ENCODE results near the gene GOLGA8B.
A peak's percentile ranks its signal among the peaks of the same experiment; 100 is the strongest.

GOLGA8B gene

DNA sequence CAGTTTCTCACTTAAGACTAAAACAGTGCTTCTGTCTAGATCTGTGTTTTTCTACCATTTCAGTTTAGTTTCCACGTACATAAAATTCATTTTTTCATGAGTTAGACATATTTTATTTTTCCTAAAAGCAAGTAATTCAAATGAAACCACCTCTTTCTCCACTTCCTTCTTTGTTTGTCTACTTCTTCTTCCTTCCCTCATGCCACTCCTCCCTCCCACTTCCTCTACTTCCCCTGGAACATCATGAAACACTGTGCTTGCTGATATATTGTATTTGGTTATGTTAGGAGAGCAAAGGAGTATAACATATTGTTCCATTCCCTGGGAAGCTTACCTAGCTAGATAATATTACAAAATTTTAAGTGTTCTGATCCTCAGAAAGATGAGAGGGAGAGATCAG, 36.7 kb upstream of the GOLGA8B start:
- Histone ChIP-seq H3K4me3 (ENCODE audit: low read depth, low read length) (no peak overlapping the region), H3K27me3 (replicated peaks) (no peaks in the 10 kb centered on the region), H3K27ac (no peak overlapping the region), H3K36me3 (replicated peaks) (no peaks in the 10 kb centered on the region)
- in situ Hi-C loops (cut with HindIII; ENCODE audit: low pct_ligation_motif_present, low sequenced_read_pairs) = no loop called here
- TF ChIP-seq, protein P1, sequence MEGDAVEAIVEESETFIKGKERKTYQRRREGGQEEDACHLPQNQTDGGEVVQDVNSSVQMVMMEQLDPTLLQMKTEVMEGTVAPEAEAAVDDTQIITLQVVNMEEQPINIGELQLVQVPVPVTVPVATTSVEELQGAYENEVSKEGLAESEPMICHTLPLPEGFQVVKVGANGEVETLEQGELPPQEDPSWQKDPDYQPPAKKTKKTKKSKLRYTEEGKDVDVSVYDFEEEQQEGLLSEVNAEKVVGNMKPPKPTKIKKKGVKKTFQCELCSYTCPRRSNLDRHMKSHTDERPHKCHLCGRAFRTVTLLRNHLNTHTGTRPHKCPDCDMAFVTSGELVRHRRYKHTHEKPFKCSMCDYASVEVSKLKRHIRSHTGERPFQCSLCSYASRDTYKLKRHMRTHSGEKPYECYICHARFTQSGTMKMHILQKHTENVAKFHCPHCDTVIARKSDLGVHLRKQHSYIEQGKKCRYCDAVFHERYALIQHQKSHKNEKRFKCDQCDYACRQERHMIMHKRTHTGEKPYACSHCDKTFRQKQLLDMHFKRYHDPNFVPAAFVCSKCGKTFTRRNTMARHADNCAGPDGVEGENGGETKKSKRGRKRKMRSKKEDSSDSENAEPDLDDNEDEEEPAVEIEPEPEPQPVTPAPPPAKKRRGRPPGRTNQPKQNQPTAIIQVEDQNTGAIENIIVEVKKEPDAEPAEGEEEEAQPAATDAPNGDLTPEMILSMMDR (IDR thresholded peaks at IDR 0.05; ENCODE audit: low read depth, low read length, missing control alignments) = no peak
- DNase-seq = no peak

DNA sequence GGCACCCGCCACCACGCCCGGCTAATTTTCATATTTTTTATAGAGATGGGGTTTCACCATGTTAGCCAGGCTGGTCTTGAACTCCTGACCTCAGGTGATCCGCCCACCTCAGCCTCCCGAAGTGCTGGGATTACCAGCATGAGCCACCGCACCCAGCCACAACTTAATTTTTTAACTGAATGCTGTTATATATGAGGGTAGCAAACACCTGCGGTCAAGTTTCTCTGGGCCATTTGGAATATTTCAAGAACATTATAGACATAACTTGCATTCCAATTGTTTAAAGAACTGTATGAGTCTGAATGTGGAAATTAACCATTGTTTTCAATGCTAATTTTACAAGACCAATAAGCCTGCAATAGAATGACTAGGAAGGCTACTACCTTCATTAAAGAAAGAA, 35.7 kb upstream of the GOLGA8B start:
- in situ Hi-C loops (cut with HindIII; ENCODE audit: low pct_ligation_motif_present, low sequenced_read_pairs) = no loop called here
- Histone ChIP-seq H3K36me3 (replicated peaks) (no peaks in the 10 kb centered on the region), H3K27me3 (replicated peaks) (no peaks in the 10 kb centered on the region), H3K4me3 (ENCODE audit: low read depth, low read length) (no peak overlapping the region), H3K27ac (no peak overlapping the region)
- TF ChIP-seq, protein P1 (IDR thresholded peaks at IDR 0.05; ENCODE audit: low read depth, low read length, missing control alignments) = no peak
- no peak for DNase-seq

DNA sequence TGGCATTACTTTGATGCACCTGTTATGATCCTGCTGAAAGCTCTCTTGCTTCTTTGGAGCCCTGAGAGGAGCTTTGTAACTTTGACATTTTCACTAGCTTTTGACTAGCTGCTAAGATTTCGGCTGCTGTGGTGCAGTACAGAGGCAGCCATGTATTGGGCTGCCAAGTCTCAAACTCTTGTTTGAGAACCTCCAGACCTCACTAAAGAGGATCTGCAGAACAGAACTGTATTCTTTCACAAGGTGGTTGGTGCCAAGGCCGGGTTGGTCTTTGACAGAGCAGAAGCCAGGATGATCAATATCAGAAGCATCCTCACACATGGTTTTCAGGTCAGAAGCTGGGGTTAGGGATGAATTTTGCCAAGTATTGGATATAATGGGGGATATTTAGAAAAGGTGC, 34.6 kb upstream of the GOLGA8B start:
- in situ Hi-C loops (cut with HindIII; ENCODE audit: low pct_ligation_motif_present, low sequenced_read_pairs) = no loop called here
- TF ChIP-seq, protein P1 (IDR thresholded peaks at IDR 0.05; ENCODE audit: low read depth, low read length, missing control alignments) = no peak
- H3K27me3 ChIP-seq (replicated peaks) = no peaks in the 10 kb centered on the region
- H3K4me3 ChIP-seq (ENCODE audit: low read depth, low read length) = no peak overlapping the region
- no peak for DNase-seq
- H3K27ac ChIP-seq = no peak overlapping the region
- no peaks in the 10 kb centered on the region for H3K36me3 ChIP-seq (replicated peaks)

DNA sequence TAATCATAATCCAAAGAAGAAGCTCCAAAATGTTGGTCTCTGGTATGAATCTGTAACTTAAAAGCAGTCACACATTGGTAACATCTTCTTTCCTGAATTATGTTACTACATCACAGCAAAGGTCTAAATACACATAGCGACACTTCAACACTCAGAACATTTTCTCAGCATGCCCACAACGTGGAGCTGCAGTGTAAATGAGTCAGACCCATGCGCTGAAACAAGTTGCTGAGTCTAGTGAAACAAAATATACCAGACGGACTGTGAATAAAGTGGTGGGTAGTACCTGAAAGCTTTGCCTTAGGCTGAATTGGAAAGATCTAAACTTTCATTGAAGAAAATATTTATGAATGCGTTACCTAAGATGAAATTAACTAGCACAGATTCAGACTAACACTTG, 33.2 kb upstream of the GOLGA8B start:
- peak; percentile 62 for DNase-seq

DNA sequence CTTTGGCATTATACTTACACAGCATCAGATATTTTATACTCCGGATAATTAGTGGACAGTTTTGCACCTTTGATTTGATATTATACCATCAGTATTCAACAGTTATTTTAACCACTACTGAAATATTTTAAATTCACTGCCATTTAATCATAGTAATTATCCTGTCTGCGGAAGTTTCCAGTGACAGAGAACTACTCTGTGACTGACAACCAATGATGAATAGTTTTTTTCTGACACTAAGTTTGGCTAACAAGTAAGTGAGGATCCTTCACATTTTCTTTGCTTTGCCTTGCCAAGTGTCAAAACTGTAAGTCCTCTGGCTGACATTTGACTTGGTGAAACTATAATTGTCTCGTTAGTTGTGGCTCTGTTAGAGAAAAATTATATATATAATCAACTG, 30.5 kb upstream of the GOLGA8B start:
- no peak for DNase-seq
- TF ChIP-seq, protein P1 (IDR thresholded peaks at IDR 0.05; ENCODE audit: low read depth, low read length, missing control alignments) = no peak
- no peak overlapping the region for H3K27ac ChIP-seq
- no peak overlapping the region for H3K4me3 ChIP-seq (ENCODE audit: low read depth, low read length)
- in situ Hi-C loops (cut with HindIII; ENCODE audit: low pct_ligation_motif_present, low sequenced_read_pairs) = no loop called here
- peaks cover 6% of the 10 kb centered on the region for H3K27me3 ChIP-seq (replicated peaks)
- H3K36me3 ChIP-seq (replicated peaks) = no peaks in the 10 kb centered on the region

More for the DNA sequence above, 33.2 kb upstream of the GOLGA8B start:
- TF ChIP-seq, protein P1 (IDR thresholded peaks at IDR 0.05; ENCODE audit: low read depth, low read length, missing control alignments) = peak; percentile 57
- H3K27ac ChIP-seq = no peak overlapping the region
- in situ Hi-C loops (cut with HindIII; ENCODE audit: low pct_ligation_motif_present, low sequenced_read_pairs) = no loop called here
- no peaks in the 10 kb centered on the region for H3K36me3 ChIP-seq (replicated peaks)
- H3K4me3 ChIP-seq (ENCODE audit: low read depth, low read length) = no peak overlapping the region
- H3K27me3 ChIP-seq (replicated peaks) = no peaks in the 10 kb centered on the region

DNA sequence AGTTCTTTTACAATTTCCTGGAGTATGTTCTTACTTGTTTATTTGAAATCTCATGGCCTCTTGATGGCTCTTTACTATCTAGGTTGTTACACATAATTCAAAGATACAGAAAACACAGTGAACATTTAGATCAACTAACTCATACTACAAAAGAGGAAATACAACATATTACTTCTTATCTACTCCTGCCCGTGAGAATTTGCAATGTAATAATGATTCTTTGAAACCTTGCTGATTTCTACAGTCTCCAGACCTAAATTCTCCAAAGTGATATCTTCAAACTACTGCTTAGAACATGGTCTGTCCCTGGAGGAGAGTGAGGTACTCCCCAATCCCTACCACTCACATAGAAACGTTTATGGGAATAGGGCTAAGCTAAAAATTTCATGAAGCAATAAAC, 29.9 kb upstream of the GOLGA8B start:
- peaks cover 6% of the 10 kb centered on the region for H3K27me3 ChIP-seq (replicated peaks)
- in situ Hi-C loops (cut with HindIII; ENCODE audit: low pct_ligation_motif_present, low sequenced_read_pairs) = no loop called here
- TF ChIP-seq, protein P1 (IDR thresholded peaks at IDR 0.05; ENCODE audit: low read depth, low read length, missing control alignments) = no peak

More for the DNA sequence above, 29.9 kb upstream of the GOLGA8B start:
- no peak for DNase-seq
- Histone ChIP-seq H3K36me3 (replicated peaks) (no peaks in the 10 kb centered on the region), H3K27ac (no peak overlapping the region), H3K4me3 (ENCODE audit: low read depth, low read length) (no peak overlapping the region)

All from brain microvascular endothelial cell (primary cell).